ENCODE results near the gene PDE1C. TPM values are rescaled to one million over a fixed set of nuclear protein-coding genes. Genes with fewer than 3 reads are reported as not detected.

The PDE1C gene
- total and polyA plus RNA-seq, 8 donors: 1.2 to 4.2 (median 2.2) TPM

DNA sequence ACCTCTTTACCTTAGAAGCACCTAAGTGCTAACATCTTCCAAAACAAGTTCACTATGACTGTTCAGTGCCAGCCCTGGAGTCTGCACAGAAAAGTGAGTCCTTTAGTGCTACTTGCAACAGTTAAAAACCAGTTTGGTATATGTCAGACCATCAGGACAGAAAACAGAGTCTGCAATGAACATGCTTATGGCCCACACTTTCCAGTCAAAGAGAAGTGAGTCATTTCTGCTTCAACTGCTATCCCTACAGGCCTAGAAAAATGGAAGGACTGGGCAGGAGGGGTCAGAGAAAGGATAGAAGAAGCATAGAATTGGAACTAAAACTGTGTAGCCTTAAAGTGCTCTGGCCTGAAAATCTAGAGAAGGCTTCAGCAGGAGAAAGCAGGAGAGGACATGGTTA is 108.0 kb downstream of the PDE1C start:
- Histone ChIP-seq H3K9me3 (no peaks in the 10 kb centered on the region), H3K36me3 (no peaks in the 10 kb centered on the region), H3K27me3 (no peaks in the 10 kb centered on the region), H3K4me3 (no peak overlapping the region), H3K27ac (no peak overlapping the region), H3K4me1 (peaks cover 0 to 9% (median 4%) of the 10 kb centered on the region in 3 donors)
- FAIRE-seq (no peak), DNase-seq (no peak), ATAC-seq (no peak)
- intact Hi-C loops (cut with DNase I): no loop called here
- TF ChIP-seq, protein P1, sequence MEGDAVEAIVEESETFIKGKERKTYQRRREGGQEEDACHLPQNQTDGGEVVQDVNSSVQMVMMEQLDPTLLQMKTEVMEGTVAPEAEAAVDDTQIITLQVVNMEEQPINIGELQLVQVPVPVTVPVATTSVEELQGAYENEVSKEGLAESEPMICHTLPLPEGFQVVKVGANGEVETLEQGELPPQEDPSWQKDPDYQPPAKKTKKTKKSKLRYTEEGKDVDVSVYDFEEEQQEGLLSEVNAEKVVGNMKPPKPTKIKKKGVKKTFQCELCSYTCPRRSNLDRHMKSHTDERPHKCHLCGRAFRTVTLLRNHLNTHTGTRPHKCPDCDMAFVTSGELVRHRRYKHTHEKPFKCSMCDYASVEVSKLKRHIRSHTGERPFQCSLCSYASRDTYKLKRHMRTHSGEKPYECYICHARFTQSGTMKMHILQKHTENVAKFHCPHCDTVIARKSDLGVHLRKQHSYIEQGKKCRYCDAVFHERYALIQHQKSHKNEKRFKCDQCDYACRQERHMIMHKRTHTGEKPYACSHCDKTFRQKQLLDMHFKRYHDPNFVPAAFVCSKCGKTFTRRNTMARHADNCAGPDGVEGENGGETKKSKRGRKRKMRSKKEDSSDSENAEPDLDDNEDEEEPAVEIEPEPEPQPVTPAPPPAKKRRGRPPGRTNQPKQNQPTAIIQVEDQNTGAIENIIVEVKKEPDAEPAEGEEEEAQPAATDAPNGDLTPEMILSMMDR (IDR thresholded peaks at IDR 0.05): no peak

- Histone ChIP-seq H3K9me3 (no peaks in the 10 kb centered on the region), H3K27me3 (no peaks in the 10 kb centered on the region), H3K27ac (no peak overlapping the region), H3K4me3 (no peak overlapping the region), H3K36me3 (no peaks in the 10 kb centered on the region), H3K4me1 (peaks cover 0 to 2% (median 0%) of the 10 kb centered on the region in 3 donors)
- 88 to 90% methylated on average over 2 of the region's 2 CpGs for WGBS, 2 donors
- no peak for ATAC-seq
- FAIRE-seq: no peak
- no peak for DNase-seq
- intact Hi-C loops (cut with DNase I): no loop called here
- TF ChIP-seq, protein P1 (IDR thresholded peaks at IDR 0.05): no peak
These were observed 112.0 kb downstream of the PDE1C start for GRCh38 chr7:31958226-31958625.

DNA sequence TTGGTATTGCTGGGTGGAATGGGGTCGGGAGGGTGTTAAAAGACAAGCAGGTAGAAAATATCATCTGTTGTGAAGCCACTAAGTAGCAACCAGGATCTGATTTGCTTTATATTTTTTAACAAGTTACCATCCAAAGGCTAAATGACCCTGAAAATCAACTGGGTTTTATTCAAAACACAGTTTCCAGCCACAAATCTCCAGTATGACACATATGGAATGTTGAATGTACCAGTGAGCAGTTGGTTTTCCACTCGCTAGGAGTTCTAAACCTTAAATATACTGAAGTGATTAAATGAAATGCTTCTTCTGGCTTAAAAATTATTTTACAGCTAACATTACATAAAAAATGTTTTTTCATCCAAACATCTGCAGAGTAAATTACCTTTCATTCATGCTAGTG is 112.5 kb downstream of the PDE1C start:
- Histone ChIP-seq H3K36me3 (no peaks in the 10 kb centered on the region), H3K27me3 (no peaks in the 10 kb centered on the region), H3K27ac (no peak overlapping the region), H3K4me1 (no peaks in the 10 kb centered on the region), H3K4me3 (no peak overlapping the region), H3K9me3 (no peaks in the 10 kb centered on the region)
- ATAC-seq: no peak
- no peak for DNase-seq
- 87 to 88% methylated on average over 2 of the region's 2 CpGs for WGBS, 2 donors
- intact Hi-C loops (cut with DNase I): no loop called here
- TF ChIP-seq, protein P1 (IDR thresholded peaks at IDR 0.05): no peak
- FAIRE-seq: no peak

GRCh38 chr7:31957090-31957720 is 113.0 kb downstream of the PDE1C start:
- intact Hi-C loops (cut with DNase I): no loop called here
- Histone ChIP-seq H3K4me3 (no peak overlapping the region), H3K9me3 (no peaks in the 10 kb centered on the region), H3K36me3 (no peaks in the 10 kb centered on the region), H3K27me3 (no peaks in the 10 kb centered on the region), H3K27ac (no peak overlapping the region), H3K4me1 (no peaks in the 10 kb centered on the region)
- WGBS, 2 donors: 73% methylated on average over 2 of the region's 2 CpGs
- FAIRE-seq (no peak), DNase-seq (no peak), ATAC-seq (no peak)
- TF ChIP-seq, protein P1 (IDR thresholded peaks at IDR 0.05): no peak

GRCh38 chr7:31955641-31956040 is 114.6 kb downstream of the PDE1C start:
- TF ChIP-seq, protein P1 (IDR thresholded peaks at IDR 0.05): no peak
- FAIRE-seq: no peak
- ATAC-seq: no peak
- Histone ChIP-seq H3K9me3 (no peaks in the 10 kb centered on the region), H3K27me3 (no peaks in the 10 kb centered on the region), H3K4me1 (no peaks in the 10 kb centered on the region), H3K4me3 (no peak overlapping the region), H3K36me3 (no peaks in the 10 kb centered on the region), H3K27ac (no peak overlapping the region)
- DNase-seq: no peak
- intact Hi-C loops (cut with DNase I): no loop called here
- WGBS, 2 donors: 93 to 94% methylated on average over 6 of the region's 6 CpGs

Measured in pancreas (tissue), 10 donors.